ENCODE measurements around the gene RASGRP2.

RASGRP2 gene

GRCh38 chr11:64743591-64744543 is at the start of gene RASGRP2:
Gene RASGRP2, minus strand, starts transcription at chr11:64744142. Its CDS starts 1,276 bp downstream, at chr11:64742866.
- DNase-seq, result peak; percentile 18

- DNase-seq, result no peak
Measured at GRCh38 chr11:64792482-64792881, 48.5 kb upstream of the RASGRP2 start.

- no peak for DNase-seq
Measured at GRCh38 chr11:64791781-64792291, 47.9 kb upstream of the RASGRP2 start.

DNA sequence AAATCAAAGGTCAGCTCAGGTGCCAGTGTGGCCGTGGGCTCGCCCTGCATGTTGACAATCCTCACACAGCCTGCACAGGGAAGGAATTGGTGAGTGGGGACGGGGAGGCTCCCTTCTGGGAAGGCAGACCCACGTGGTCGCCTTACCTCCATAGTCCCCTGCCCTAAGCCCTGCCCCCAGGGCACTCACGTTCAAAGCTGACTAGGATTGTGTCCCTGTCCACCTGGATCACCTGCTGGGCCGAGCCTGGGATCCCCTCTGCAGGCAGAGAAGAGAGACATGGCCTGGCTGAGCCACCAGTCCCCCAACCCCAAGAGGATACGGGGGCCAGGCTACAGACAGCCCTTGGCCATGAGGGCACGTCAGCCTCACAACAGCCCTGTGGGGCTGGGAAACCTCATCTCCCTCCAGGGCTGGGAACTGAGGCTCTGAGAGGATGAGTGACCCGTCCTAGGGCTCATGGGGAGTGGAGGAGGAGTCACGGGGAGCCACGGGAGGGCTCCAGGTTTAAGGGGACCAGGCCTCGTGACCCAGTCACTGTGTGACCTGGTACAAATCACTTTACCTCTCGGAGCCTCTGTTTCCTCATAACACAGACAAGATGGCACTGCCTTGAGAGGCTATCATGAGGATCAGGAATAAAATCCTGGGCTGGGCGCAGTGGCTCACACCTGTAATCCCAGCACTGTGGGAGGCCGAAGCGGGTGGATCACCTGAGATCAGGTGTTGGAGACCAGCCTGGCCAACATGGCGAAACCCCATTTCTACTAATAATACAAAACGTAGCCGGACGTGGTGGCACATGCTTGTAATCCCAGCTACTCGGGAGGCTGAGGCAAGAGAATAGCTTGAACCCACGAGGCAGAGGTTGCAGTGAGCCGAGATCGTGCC is 46.5 kb upstream of the RASGRP2 start:
- no peak for DNase-seq

DNA sequence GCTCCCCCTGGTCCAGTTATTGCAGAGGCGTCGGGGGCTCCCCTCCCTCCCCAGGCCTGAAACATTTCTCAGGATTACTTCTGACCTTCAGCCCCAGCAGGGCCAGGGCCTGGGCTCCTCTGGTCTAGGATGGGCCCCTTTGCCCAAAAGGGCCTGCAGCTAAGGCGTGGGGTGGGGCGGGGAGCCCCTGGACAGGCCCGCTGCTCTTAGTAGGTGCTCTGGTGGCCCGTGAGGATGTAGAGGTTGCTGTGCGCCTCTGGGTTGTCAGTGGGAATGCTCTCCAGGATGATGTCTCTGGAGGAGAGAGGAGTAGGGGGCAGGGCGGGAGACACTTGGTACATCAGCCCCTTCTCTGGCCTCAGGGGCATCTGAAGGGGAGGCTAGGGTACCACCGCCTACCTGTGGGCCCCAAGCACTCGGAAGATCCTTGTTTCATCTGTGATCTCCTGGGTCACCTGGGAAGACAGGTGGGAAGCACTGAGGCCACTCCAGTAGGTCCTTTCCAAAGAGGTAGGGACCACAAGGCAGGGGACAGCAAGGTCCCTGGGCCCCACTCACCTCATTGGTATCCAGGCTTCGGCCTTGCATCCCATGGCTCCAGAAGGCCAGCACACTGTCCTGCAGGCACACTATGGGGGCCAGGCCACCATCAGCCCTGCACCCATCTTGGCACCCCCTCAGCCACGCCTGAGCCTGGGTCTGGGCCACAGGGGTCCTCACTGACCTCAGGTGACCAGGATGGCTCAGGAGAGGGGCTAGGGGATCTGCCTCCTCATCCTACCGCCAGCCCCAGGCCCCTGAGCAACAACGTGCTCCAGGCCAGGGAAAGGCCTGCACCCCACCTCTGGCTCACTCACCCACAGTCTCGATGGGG is 45.6 kb upstream of the RASGRP2 start:
- DNase-seq, result no peak

GRCh38 chr11:64788321-64789215 is 44.6 kb upstream of the RASGRP2 start:
- no peak for DNase-seq

GRCh38 chr11:64787526-64788320 is 43.8 kb upstream of the RASGRP2 start:
- no peak for DNase-seq

- no peak for DNase-seq
Measured at GRCh38 chr11:64786308-64786707, 42.4 kb upstream of the RASGRP2 start.

DNA sequence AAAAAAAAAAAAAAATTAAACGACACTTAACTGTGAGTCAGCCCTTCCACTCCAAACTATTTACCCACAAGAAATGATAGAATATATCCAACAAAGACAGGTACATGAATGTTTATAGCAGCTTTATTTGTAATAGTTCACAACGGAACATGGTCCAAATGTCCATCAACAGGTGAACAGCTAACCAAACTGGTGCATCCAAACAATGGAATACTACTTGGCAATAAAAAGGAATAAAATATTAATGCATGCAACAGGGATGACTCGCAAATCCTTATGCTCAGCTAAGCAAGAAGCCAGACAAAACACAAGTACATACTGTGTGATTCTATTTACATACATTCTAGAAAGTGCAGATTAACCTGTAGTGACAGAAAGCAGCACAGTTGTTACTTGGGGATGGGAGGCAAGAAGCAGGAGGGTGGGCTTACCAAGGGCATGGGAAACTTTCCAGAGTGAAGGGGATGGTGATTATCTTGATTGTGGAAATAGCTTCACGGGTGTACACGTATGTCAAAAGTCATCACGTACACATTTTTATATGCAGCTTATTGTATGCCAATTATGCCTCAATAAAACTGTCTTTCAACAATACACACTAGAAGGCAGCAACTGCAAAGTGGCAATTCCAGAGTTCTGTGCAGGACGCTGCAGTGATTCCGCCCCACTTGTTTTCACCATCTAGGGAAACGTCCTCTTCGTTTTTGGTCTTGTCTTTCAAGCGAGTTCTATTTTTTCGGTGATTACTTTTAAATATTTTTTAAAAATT is 41.1 kb upstream of the RASGRP2 start:
- no peak for DNase-seq

GRCh38 chr11:64778473-64779298 is 34.7 kb upstream of the RASGRP2 start, which contains the start of gene SF1:
Gene SF1, minus strand, starts transcription at chr11:64778542. Its CDS starts 150 bp downstream, at chr11:64778392.
- peak; percentile 100 for DNase-seq

GRCh38 chr11:64778223-64778472 is 34.2 kb upstream of the RASGRP2 start:
- no peak for DNase-seq

DNA sequence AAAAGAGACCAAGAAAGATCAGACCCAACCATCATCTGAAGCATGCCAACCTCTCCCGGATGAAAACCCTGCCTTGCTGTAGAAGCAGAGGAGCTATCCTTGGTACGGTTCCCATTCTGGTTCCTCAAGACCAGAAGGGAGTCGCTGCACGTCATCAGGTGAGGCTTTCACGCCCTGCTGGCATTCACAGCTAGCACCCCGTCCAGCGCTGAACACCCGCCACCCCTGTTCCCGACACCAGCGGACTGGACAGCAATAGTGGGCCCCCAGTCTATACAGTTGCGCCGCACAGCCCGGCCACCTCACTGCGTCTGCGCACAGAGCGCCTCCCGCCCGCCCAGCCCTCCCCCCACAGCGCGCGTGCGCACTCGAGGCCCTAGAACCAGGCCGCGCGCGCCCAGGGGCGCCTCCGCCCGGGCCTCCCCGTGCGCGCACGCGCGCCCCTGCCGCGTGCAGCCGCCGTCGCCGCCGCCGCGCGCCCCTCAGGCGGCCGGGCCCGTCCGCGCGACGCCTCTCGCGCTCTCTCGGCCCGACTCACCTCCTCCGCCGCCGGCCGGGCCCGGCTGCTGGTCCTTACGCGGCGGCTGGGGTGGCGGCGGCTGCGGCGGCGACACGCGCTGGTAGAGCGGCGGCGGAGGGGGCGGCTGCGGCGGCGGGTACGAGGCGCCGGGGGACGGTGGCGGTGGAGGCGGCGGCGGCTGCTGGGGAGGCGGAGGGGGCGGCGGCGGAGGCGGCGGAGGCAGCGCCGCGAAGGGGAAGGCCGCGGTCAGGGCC is 33.7 kb upstream of the RASGRP2 start:
- no peak for DNase-seq

GRCh38 chr11:64776875-64777274 is 32.9 kb upstream of the RASGRP2 start:
- no peak for DNase-seq

DNA sequence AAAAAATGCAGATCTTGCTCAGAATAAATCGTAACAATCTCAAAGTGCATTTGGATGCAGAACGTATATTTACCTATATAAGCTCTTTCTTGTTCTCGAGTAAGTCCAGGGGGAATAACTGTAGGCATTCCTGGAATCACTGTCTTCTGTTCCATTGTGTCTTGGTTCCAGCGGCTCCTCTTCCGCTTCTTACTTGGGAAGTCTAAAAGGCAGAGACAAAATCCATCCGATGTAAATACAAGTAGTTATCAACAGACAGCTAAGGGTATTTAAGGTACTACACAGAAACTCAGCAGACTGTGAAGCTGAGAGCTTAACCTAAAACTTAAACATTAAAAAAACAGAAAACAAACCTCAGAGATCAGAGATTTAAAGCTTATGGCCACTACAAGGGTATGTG is 32.5 kb upstream of the RASGRP2 start:
- DNase-seq, result no peak

GRCh38 chr11:64774144-64774543 is 30.2 kb upstream of the RASGRP2 start:
- DNase-seq, result no peak

DNA sequence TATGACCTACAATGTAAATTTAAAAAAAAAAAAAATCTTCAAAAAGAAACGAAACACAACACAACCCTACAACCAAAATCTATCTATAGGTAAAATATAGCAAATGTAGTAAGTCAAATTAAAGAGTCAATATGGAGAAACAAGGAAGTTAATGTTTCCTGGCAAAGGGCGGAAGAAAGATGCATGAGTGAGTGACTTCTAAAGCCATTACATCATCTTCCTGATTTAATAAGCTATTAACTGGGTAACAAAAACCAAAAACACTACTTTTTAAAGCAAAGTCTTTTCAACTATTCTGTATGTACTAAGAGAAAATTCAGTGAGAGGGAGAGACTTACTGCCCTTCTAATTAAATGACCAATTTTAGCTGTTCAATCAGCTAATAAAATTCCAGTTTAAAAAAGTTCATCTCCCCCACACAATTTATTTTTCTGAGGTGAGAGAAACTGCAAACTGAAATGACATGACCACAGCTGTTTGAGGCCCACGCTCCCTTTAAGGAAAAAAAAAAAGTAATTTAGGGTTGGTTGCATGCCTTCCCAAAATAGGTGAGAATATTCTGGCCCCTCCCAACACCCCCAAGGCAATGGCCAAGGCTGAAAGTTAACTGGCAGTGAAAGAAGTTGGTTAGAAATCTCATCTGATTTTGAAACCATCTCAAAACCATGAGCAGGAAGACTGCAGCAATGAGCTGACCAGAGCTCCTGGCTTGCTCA is 28.5 kb upstream of the RASGRP2 start:
- no peak for DNase-seq

DNA sequence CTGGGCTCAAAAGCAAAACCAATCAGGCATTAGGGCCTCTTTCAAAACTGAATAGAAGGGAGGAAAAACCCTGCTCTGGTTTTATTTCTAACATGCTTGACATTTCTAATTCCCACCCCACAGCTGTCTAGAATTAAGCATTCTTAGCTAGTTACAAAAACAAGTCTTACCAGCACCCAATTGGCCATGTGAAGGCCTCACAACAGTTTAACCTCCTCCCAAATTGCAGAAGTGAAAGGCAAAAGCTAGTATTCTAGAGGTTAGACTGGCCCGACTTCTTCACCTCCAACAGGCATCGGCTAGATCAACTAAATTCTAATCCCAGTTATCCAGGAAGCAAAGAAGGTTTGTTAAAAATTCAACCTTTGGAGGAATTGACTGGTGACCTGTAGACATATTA is 27.9 kb upstream of the RASGRP2 start:
- no peak for DNase-seq

All from SIG-M5 (cell line).